Measurements from ENCODE around the gene CXXC5.

CXXC5 gene

DNA sequence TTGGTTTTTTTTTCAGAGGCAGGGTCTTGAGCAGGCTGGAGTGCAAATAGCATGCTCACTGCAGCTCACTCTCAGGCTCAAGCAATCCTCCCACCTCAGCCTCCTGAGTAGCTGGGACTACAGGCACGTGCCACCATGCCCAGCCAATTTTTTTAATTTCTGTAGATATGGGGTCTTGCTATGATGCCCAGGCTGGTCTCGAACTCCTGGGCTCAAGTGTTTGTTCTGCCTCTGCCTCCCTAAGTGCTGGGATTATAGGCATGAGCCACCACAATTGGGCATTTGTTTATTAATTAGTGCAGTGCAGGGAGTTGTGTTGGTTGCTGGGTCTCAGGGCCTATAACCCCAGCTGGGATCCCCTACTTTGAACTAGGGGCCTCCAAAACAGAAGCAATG, 47.0 kb downstream of the CXXC5 start:
- DNase-seq (ENCODE audit: low read depth), result no peak

DNA sequence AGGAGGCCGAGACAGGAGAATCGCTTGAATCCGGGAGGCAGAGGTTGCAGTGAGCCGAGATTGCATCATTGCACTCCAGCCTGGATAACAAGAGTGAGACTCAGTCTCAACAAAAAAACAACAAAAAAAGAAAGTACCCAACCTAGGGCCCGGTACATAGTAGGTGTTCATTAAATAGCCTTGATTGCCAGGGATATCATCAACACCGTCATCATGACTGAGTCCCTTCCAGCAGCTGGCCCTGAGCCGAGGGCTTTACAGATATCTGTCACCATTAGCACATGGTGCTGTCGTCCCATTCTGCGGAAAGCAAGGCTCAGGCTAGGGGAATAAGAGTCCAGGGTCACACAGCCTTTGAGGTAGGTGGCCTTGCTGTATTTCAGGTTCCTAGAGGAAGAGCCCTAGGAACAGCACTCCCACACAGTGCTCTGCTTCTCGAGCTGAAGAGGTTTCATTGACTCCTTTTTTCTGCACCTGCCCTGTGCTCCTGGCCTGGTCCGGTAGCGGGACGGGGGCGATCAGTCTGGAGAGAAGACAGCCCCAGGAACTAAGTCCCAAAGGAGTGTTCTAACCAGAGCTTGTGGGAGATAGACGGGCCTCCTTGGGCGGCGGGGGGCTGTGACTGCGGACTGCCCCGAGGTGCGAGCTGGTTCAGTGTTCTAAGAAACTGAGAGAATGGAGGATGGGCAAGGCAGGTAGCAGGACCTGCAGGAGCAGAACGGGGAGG, 48.2 kb downstream of the CXXC5 start:
- no peak for DNase-seq (ENCODE audit: low read depth)

- no peak for DNase-seq (ENCODE audit: low read depth)
These were observed 48.9 kb downstream of the CXXC5 start for GRCh38 chr5:139696894-139697658.

GRCh38 chr5:139698490-139699146, 50.5 kb downstream of the CXXC5 start:
- DNase-seq (ENCODE audit: low read depth), result no peak

DNA sequence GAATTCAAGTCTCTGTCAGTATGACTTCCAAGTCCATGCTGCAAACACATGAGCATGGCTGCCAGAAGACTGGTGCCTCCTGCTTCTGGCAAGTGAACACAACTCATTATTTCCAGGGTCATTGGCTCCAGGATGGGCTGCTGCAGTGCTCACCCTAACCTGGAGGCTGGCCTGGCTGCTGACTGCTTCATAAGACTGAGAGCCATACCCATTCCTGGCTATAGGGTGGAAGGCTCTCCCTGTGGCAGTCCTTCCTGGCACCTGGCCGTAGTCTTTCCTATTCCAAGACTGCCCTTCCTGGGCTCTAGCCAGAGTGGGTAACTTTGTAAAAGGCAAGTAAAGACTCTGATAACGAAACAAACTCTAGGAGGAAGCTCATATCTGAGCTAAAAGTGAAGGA, 51.2 kb downstream of the CXXC5 start:
- DNase-seq (ENCODE audit: low read depth), result no peak

GRCh38 chr5:139700711-139701055, 52.5 kb downstream of the CXXC5 start:
- DNase-seq (ENCODE audit: low read depth), result no peak

DNA sequence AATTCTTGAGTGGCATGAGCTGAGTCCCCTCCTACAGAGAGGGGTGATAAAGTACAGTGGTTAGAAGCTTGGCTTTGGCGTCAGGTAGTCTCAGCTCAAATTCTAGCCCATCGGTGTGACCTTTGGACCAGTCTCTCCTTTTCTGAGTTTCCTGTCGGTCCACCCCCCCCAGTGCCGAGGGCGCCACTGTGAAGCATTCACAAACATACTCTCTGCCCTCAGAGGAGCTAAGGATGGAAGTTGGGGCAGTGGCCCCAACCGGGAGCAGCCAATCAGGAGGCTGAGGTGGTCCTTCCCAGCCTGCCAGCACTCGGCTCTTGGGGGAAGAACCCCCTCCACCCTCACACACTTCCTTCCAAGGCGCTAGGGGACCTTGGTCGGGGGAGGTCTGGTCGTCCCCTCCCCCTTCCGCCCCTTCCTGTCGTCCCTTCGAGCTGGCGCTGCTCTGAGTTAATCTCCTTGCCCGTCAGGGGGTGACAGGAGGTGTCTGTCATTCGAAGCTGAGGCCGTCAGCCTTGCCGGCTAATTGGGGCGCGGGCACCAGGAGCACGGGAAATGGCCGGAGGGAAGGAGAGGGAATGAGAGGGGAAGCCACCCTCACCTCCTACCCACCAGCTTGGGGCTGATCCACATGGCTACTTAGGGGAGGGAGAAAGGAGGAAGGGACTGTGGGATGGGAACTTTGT, 53.0 kb downstream of the CXXC5 start:
- DNase-seq (ENCODE audit: low read depth), result no peak

- no peak for DNase-seq (ENCODE audit: low read depth)
These were observed 54.4 kb downstream of the CXXC5 start for GRCh38 chr5:139702548-139702947.

GRCh38 chr5:139704748-139705147, 56.6 kb downstream of the CXXC5 start:
- no peak for DNase-seq (ENCODE audit: low read depth)

- DNase-seq (ENCODE audit: low read depth), result no peak
These were observed 57.0 kb downstream of the CXXC5 start for GRCh38 chr5:139705191-139705590.

DNA sequence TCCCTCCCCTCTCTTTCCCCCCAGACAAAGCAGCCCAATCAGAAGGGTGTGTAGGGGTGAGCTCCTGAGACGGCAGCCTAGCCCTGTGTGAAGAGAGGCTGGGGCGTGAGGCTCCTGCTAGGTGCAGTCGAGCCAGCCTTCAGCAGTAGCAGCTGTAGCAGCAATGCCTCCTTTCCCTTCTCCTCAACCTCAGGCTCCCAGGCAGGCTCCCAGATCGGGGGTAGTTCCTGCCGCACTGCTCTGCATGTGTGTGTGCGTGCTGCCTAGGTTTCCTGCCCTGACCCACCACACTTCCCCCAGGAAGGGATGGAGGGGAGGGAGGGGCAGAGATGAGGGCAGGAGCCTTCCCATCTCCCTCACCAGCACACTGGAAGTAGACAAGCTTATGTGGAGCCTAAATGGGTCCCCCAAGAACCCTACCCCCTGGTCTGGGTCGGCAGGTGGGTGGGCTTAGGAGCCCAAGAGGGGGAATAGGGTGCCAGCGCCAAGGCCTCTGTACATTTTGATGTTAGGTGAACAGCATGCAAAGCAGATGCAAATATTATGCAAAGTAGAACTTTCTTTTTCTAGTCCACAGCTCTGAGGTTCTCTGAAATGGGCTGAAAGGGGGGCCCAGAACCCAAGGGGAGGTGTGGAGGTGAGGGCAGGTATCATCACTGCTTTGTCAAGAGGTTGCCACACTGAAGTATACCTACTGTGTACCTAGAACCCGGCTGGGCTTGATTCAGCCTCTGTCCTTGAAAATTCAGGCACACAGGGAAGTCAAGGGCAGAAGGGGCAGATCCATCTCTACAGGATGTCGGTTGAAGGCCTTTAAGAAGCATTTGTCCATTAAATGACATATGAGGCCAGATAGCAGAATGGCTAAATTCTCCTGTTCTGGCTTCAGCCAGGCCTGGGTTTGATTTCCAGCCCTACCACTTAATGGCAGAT, 57.8 kb downstream of the CXXC5 start:
- no peak for DNase-seq (ENCODE audit: low read depth)

DNA sequence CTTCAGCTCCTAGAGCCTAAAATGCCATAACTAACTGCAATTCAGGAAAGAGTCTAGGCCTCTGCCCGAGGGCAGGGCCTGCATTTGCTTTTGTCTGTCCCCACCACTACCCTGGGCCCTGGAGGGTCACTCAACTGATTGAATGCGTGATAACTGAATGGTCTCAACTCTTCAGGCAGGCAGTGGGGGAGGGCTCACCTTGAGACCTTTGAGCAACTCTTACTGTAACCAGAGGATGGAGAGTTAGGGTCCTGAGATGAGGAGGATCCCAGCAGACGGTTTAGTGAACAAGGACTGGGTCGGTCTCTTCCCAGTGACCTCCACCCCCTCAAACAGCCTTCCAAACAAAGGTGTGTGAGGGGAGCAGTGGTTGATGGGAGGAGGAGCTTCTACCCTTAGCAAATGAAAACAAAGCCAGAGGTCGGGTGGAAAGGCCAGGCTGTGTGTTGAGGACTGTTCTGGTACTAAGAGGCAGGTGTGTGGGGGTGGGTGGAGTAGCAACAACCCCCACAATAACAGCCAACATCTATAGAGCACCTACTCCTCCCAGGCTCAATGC, 59.4 kb downstream of the CXXC5 start:
- no peak for DNase-seq (ENCODE audit: low read depth)

GRCh38 chr5:139708434-139708861, 60.3 kb downstream of the CXXC5 start:
- no peak for DNase-seq (ENCODE audit: low read depth)

- DNase-seq (ENCODE audit: low read depth), result no peak
These were observed 60.9 kb downstream of the CXXC5 start for GRCh38 chr5:139708877-139709581.

DNA sequence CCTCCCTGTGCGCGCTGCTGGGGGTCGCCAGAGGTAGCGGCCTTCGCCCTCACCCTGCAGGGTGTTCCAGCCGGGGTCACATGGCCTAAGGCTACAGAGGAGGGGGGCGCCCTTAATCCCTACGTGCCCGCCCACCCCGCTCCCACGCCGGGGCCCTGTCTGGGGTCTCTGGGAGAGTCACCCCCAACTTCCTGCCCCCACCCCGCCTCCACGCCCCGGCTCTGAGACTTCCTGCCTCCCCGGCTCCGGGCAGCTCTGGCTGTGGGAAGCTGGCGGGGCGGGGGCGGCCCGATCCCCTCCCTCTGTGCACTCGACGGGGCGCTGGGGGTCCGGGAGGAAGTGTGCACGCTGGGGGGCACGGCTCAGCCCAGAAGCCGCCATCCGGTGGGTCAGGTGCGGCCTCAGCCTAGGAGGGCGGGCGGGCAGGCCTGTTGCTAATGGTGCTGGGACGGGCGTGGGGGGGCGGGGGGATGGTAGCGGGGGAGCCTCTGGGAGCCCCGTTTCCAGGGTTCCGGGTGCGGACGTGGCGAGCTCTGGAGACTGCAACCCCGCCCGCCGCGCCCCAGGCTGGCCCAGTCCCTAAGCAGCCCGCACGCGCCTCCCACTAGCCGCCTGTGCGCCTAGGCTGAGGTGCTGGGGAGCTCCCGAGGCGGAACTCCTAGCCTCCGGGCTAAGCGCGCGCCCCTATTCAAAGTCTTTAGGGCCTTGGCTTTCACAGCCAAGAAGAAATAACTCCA, 61.6 kb downstream of the CXXC5 start:
- DNase-seq (ENCODE audit: low read depth), result no peak

- DNase-seq (ENCODE audit: low read depth), result no peak
These were observed 62.3 kb downstream of the CXXC5 start for GRCh38 chr5:139710319-139711066.

GRCh38 chr5:139711067-139711905, 63.1 kb downstream of the CXXC5 start:
- no peak for DNase-seq (ENCODE audit: low read depth)

GRCh38 chr5:139711906-139712224, 63.7 kb downstream of the CXXC5 start:
- no peak for DNase-seq (ENCODE audit: low read depth)

Measured in stimulated activated CD8-positive, alpha-beta memory T cell treated with anti-CD3 and anti-CD28 coated beads, Interleukin-7, amount 100 ng/mL, for 24 hours (primary cell).